Activated CD4-positive, alpha-beta T cell treated with anti-CD3 and anti-CD28 coated beads, Interleukin-2, amount 10 ng/mL, durations not matched to agents 24 days and 14 days (primary cell): Measurements from ENCODE around the gene LILRA6. TPM values are rescaled to one million over a fixed set of nuclear protein-coding genes. Genes with fewer than 3 reads are reported as not detected.
"Not testable (repeated sequence)": the region's sequence is repeated elsewhere in the genome, so short reads cannot be mapped to it uniquely, and the experiment has no call there.

Experiments used
- DNase-seq: peaks from one replicate; pipeline ENCODE4 v3.0.0; 2022
- H3K27ac Mint-ChIP-seq: one replicate; pipeline ENCODE4 v1.8.0; 2022; ENCODE audit warnings: mild to moderate bottlenecking, mixed read lengths
- H3K27me3 Mint-ChIP-seq: one replicate; pipeline ENCODE4 v1.8.0; 2022; ENCODE audit warnings: mixed read lengths
- H3K36me3 Mint-ChIP-seq: one replicate; pipeline ENCODE4 v1.8.0; 2022; ENCODE audit warnings: low read depth, mild to moderate bottlenecking, mixed read lengths
- H3K4me1 Mint-ChIP-seq: one replicate; pipeline ENCODE4 v1.8.0; 2021; ENCODE audit warnings: mixed read lengths
- H3K4me3 Mint-ChIP-seq: one replicate; pipeline ENCODE4 v1.8.0; 2022; ENCODE audit warnings: mild to moderate bottlenecking, moderate library complexity, mixed read lengths
- H3K9me3 Mint-ChIP-seq: one replicate; pipeline ENCODE4 v1.8.0; 2021; ENCODE audit warnings: mixed read lengths
- intact Hi-C: fragments of 100-400 bp; cut with micrococcal nuclease; formaldehyde crosslinking; loops from one replicate; pipeline ENCODE4 v1.15.1; 2023
- total RNA-seq: library from RNA; stranded (reverse); gene quantifications from 2 replicates; pipeline ENCODE4 v1.2.3, GENCODE V29; 2022

LILRA6 gene
- total RNA-seq, 1 donor from 2014 or later: 0.09 TPM

- intact Hi-C loops: no loop called here
- Mint-ChIP-seq H3K9me3 (no peaks in the 10 kb centered on the region), H3K4me3 (no peak overlapping the region), H3K27me3 (peaks cover 3% of the 10 kb centered on the region), H3K4me1 (no peaks in the 10 kb centered on the region), H3K36me3 (no peaks in the 10 kb centered on the region), H3K27ac (no peak overlapping the region)
- DNase-seq: no peak
These were observed 11.8 kb upstream of the LILRA6 start for GRCh38 chr19:54254195-54254906.

GRCh38 chr19:54253331-54254194 lies 11.0 kb upstream of the LILRA6 start:
- Mint-ChIP-seq H3K27ac (no peak overlapping the region), H3K27me3 (peaks cover 2% of the 10 kb centered on the region), H3K9me3 (no peaks in the 10 kb centered on the region), H3K36me3 (no peaks in the 10 kb centered on the region), H3K4me1 (no peaks in the 10 kb centered on the region), H3K4me3 (no peak overlapping the region)
- no peak for DNase-seq
- intact Hi-C loops: no loop called here

- no peak overlapping the region for H3K27ac Mint-ChIP-seq
- no peaks in the 10 kb centered on the region for H3K9me3 Mint-ChIP-seq
- peaks cover 2% of the 10 kb centered on the region for H3K27me3 Mint-ChIP-seq
- peaks cover 5% of the 10 kb centered on the region for H3K4me1 Mint-ChIP-seq
- H3K4me3 Mint-ChIP-seq: no peak overlapping the region
- no peaks in the 10 kb centered on the region for H3K36me3 Mint-ChIP-seq
- intact Hi-C loops: no loop called here
- no peak for DNase-seq
These were observed 10.3 kb upstream of the LILRA6 start for GRCh38 chr19:54252845-54253244.

- Mint-ChIP-seq H3K4me1 (peaks cover 9% of the 10 kb centered on the region), H3K27me3 (peaks cover 2% of the 10 kb centered on the region), H3K9me3 (no peaks in the 10 kb centered on the region), H3K27ac (no peak overlapping the region), H3K4me3 (no peak overlapping the region), H3K36me3 (no peaks in the 10 kb centered on the region)
- no peak for DNase-seq
- intact Hi-C loops: no loop called here
These were observed 9.7 kb upstream of the LILRA6 start for GRCh38 chr19:54252243-54252642.

GRCh38 chr19:54248016-54248601 lies 5.5 kb upstream of the LILRA6 start:
- Mint-ChIP-seq H3K27ac (no peak overlapping the region), H3K27me3 (peaks cover 3% of the 10 kb centered on the region), H3K4me3 (peak overlapping the region; percentile 15), H3K4me1 (peaks cover 9% of the 10 kb centered on the region), H3K36me3 (no peaks in the 10 kb centered on the region), H3K9me3 (no peaks in the 10 kb centered on the region)
- intact Hi-C loops: no loop called here
- DNase-seq: peak; percentile 70

- Mint-ChIP-seq H3K36me3 (no peaks in the 10 kb centered on the region), H3K4me1 (peaks cover 9% of the 10 kb centered on the region), H3K27ac (no peak overlapping the region), H3K9me3 (no peaks in the 10 kb centered on the region), H3K4me3 (peak overlapping the region; percentile 15), H3K27me3 (peaks cover 3% of the 10 kb centered on the region)
- intact Hi-C loops: no loop called here
- DNase-seq: no peak
These were observed 4.7 kb upstream of the LILRA6 start for GRCh38 chr19:54247106-54247930.

GRCh38 chr19:54245936-54246335 lies 3.3 kb upstream of the LILRA6 start:
- Mint-ChIP-seq H3K9me3 (no peaks in the 10 kb centered on the region), H3K36me3 (no peaks in the 10 kb centered on the region), H3K27ac (no peak overlapping the region), H3K27me3 (peaks cover 3% of the 10 kb centered on the region), H3K4me3 (no peak overlapping the region), H3K4me1 (peaks cover 9% of the 10 kb centered on the region)
- no peak for DNase-seq
- intact Hi-C loops: no loop called here

- H3K27ac Mint-ChIP-seq, H3K36me3 Mint-ChIP-seq, H3K4me3 Mint-ChIP-seq, H3K4me1 Mint-ChIP-seq, DNase-seq, intact Hi-C loops, H3K9me3 Mint-ChIP-seq, H3K27me3 Mint-ChIP-seq: not testable (repeated sequence)
These were observed 1.2 kb upstream of the LILRA6 start for GRCh38 chr19:54243809-54244208.

- H3K27ac Mint-ChIP-seq, H3K9me3 Mint-ChIP-seq, H3K27me3 Mint-ChIP-seq, H3K4me3 Mint-ChIP-seq, H3K4me1 Mint-ChIP-seq, H3K36me3 Mint-ChIP-seq, DNase-seq, intact Hi-C loops: not testable (repeated sequence)
These were observed 356 bp downstream of the LILRA6 start for GRCh38 chr19:54242234-54242633.

- H3K9me3 Mint-ChIP-seq: not testable (repeated sequence)
These were observed 1.9 kb downstream of the LILRA6 start for GRCh38 chr19:54240372-54241336.

GRCh38 chr19:54239491-54240371 lies 2.9 kb downstream of the LILRA6 start:
- H3K4me1 Mint-ChIP-seq, H3K36me3 Mint-ChIP-seq, DNase-seq: not testable (repeated sequence)

More at GRCh38 chr19:54240372-54241336, 1.9 kb downstream of the LILRA6 start:
- H3K27me3 Mint-ChIP-seq: peaks cover 14% of the 10 kb centered on the region
- H3K36me3 Mint-ChIP-seq, H3K4me1 Mint-ChIP-seq, intact Hi-C loops, DNase-seq, H3K4me3 Mint-ChIP-seq, H3K27ac Mint-ChIP-seq: not testable (repeated sequence)

GRCh38 chr19:54233941-54234340 lies 8.6 kb downstream of the LILRA6 start:
- H3K9me3 Mint-ChIP-seq: no peaks in the 10 kb centered on the region
- H3K4me3 Mint-ChIP-seq: no peak overlapping the region
- peaks cover 52% of the 10 kb centered on the region for H3K27me3 Mint-ChIP-seq
- DNase-seq: no peak
- peaks cover 10% of the 10 kb centered on the region for H3K4me1 Mint-ChIP-seq
- intact Hi-C loops: no loop called here
- no peaks in the 10 kb centered on the region for H3K36me3 Mint-ChIP-seq
- H3K27ac Mint-ChIP-seq: no peak overlapping the region

More at GRCh38 chr19:54239491-54240371, 2.9 kb downstream of the LILRA6 start:
- intact Hi-C loops, H3K27ac Mint-ChIP-seq, H3K4me3 Mint-ChIP-seq, H3K9me3 Mint-ChIP-seq: not testable (repeated sequence)
- H3K27me3 Mint-ChIP-seq: peaks cover 18% of the 10 kb centered on the region
